ENCODE data around the gene SUCLG1. TPM values are rescaled to one million over a fixed set of nuclear protein-coding genes. Genes with fewer than 3 reads are reported as not detected.

Gene SUCLG1
- total and polyA plus RNA-seq, 8 donors, result 19.6 to 115 (median 93.0) TPM

DNA sequence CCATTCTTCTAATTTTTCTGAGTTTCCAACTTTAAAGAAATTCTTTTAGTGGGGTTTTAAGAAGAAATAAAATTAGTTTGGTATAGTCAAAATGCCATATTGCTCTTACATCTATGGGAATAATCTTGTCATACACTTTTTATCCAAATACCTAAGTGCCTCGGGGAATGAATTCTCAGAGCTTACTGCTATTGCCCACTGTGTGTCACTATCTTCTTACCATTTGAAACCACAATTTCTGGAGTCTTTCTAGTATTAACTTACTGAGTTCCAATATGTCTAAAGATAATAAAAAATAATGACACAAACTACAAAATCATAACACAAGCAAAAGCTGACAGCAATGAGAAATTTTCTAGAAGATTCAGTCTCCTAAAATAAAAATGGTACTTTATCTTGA, 33.5 kb upstream of the SUCLG1 start:
- Histone ChIP-seq H3K36me3 (no peaks in the 10 kb centered on the region), H3K27me3 (no peaks in the 10 kb centered on the region), H3K4me3 (no peak overlapping the region), H3K9me3 (no peaks in the 10 kb centered on the region), H3K27ac (no peak overlapping the region), H3K4me1 (peaks cover 0 to 2% (median 0%) of the 10 kb centered on the region in 4 donors)
- intact Hi-C loops (cut with DNase I; ENCODE audit: low total_unique reads), result loop anchor here (10.0 kb wide), 2 partner anchors 132 to 382 kb away; no protein-coding TSS in a partner anchor
- no peak for DNase-seq
- 57 to 78% (median 72%) methylated on average over 1 of the region's 1 CpG for WGBS, 5 donors
- TF ChIP-seq EP300 (IDR thresholded peaks at IDR 0.05), result no peak
- TF ChIP-seq POLR2AphosphoS5 (IDR thresholded peaks at IDR 0.05), result no peak
- TF ChIP-seq POLR2A (IDR thresholded peaks at IDR 0.05), result no peak
- TF ChIP-seq, protein P1, sequence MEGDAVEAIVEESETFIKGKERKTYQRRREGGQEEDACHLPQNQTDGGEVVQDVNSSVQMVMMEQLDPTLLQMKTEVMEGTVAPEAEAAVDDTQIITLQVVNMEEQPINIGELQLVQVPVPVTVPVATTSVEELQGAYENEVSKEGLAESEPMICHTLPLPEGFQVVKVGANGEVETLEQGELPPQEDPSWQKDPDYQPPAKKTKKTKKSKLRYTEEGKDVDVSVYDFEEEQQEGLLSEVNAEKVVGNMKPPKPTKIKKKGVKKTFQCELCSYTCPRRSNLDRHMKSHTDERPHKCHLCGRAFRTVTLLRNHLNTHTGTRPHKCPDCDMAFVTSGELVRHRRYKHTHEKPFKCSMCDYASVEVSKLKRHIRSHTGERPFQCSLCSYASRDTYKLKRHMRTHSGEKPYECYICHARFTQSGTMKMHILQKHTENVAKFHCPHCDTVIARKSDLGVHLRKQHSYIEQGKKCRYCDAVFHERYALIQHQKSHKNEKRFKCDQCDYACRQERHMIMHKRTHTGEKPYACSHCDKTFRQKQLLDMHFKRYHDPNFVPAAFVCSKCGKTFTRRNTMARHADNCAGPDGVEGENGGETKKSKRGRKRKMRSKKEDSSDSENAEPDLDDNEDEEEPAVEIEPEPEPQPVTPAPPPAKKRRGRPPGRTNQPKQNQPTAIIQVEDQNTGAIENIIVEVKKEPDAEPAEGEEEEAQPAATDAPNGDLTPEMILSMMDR (IDR thresholded peaks at IDR 0.05), result no peak

DNA sequence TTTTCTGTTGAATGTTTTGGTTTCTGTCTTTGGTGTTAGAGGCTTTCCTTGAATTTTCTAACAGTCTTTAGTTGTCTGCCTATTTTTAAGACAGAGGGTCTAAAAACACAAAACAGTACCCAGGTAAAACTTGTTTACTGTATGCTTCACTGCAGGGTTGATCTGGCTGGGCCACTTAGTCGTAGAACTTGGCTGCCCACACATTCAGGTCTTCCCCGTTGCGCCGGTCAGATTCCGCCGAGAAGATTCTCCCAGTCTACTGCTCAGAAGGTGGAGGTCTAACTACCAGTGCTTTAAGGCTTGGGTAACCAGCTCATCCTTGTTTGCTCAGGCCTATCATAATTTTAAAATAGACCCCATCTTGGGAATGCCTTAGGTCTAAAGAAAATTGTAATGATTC, 32.7 kb upstream of the SUCLG1 start:
- Histone ChIP-seq H3K4me3 (no peak overlapping the region), H3K9me3 (no peaks in the 10 kb centered on the region), H3K27me3 (no peaks in the 10 kb centered on the region), H3K36me3 (no peaks in the 10 kb centered on the region), H3K27ac (no peak overlapping the region), H3K4me1 (peaks cover 0 to 10% (median 0%) of the 10 kb centered on the region in 4 donors)
- TF ChIP-seq, protein P1 (IDR thresholded peaks at IDR 0.05), result no peak
- no peak for TF ChIP-seq POLR2AphosphoS5 (IDR thresholded peaks at IDR 0.05)
- no peak for TF ChIP-seq POLR2A (IDR thresholded peaks at IDR 0.05)
- no peak for TF ChIP-seq EP300 (IDR thresholded peaks at IDR 0.05)
- intact Hi-C loops (cut with DNase I; ENCODE audit: low total_unique reads), result loop anchor here (10.0 kb wide), 2 partner anchors 133 to 383 kb away; no protein-coding TSS in a partner anchor
- no peak for DNase-seq
- 91 to 95% (median 93%) methylated on average over 6 of the region's 6 CpGs for WGBS, 5 donors

DNA sequence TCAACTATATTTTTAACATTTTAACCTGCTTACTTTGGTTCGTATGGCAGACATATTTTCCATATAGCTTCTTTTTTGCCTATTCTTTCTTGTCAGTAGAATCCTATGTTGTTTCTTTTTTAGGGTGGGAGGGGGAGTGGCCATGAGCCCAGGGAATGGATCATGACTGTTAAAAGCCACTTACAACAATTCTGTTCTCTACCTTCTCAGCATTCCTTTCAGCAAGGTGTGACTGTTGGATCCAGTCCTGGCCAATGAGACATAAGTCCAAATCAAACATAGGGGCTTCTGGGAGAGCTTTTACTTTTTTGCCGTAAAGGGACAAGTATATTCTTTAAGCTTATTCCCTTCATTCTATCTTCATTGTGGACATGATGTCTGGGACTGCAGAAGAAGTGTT, 32.2 kb upstream of the SUCLG1 start:
- WGBS, 5 donors, result 24 to 66% (median 49%) methylated on average over 2 of the region's 2 CpGs
- TF ChIP-seq, protein P1 (IDR thresholded peaks at IDR 0.05), result no peak
- TF ChIP-seq EP300 (IDR thresholded peaks at IDR 0.05), result no peak
- TF ChIP-seq POLR2AphosphoS5 (IDR thresholded peaks at IDR 0.05), result no peak
- no peak overlapping the region for H3K27ac ChIP-seq
- no peaks in the 10 kb centered on the region for H3K27me3 ChIP-seq
- no peak for DNase-seq
- no peak overlapping the region for H3K4me3 ChIP-seq
- no peaks in the 10 kb centered on the region for H3K9me3 ChIP-seq
- no peaks in the 10 kb centered on the region for H3K36me3 ChIP-seq
- intact Hi-C loops (cut with DNase I; ENCODE audit: low total_unique reads), result loop anchor here (10.0 kb wide), 2 partner anchors 134 to 384 kb away; no protein-coding TSS in a partner anchor
- peaks cover 0 to 13% (median under 1%) of the 10 kb centered on the region in 4 donors for H3K4me1 ChIP-seq

DNA sequence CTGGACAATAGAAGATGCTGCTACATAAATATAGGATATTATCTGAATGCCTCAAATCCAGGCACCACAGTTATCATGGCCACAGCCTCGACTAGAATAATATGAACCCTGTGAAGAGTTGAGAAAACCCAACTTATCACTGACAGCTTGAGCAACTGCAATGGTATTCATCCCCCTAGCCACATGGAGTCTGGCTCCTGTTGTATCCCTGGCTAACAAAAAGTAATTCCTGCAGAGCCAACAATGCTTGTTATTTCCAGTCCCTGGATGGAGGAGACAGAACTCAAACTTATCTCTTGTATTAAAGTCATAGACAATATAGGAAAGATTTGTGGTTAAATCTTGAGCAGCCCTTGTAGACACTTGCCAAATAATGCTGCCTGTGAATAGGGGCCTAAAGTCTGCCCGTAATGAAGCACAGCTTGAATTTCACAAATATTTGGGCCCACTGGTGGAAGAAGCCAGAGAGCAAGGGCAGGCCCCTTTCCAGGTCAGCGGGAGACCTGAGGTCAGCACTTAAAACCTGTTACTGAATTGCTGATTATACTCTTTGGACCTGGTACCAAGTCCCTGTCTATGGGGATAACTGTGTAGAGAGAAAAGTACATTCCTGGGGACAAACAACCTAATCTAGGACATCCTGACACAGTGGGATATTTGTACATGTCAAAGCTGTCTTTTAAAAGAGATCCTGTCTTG, 28.4 kb upstream of the SUCLG1 start:
- Histone ChIP-seq H3K36me3 (no peaks in the 10 kb centered on the region), H3K27me3 (no peaks in the 10 kb centered on the region), H3K27ac (peak overlapping the region in 3 of 5 donors; percentile 58 to 80 (median 70)), H3K4me1 (peaks cover 0 to 17% (median 10%) of the 10 kb centered on the region in 4 donors), H3K9me3 (no peaks in the 10 kb centered on the region), H3K4me3 (no peak overlapping the region)
- no peak for TF ChIP-seq EP300 (IDR thresholded peaks at IDR 0.05)
- TF ChIP-seq POLR2AphosphoS5 (IDR thresholded peaks at IDR 0.05), result no peak
- TF ChIP-seq POLR2A (IDR thresholded peaks at IDR 0.05), result no peak
- TF ChIP-seq, protein P1 (IDR thresholded peaks at IDR 0.05), result no peak
- intact Hi-C loops (cut with DNase I; ENCODE audit: low total_unique reads), result no loop called here
- no peak for DNase-seq
- 31 to 54% (median 43%) methylated on average over 3 of the region's 3 CpGs for WGBS, 5 donors
